GM12874 (cell line): ENCODE measurements around the gene CCDC28A.

Experiments
- TF ChIP-seq, protein P1 (sequence below): IDR thresholded peaks from 2 replicates; pipeline ENCODE4 v1.5.1; 2011; ENCODE audit warnings: low read depth, mild to moderate bottlenecking, control low read depth, low read length, moderate library complexity; ENCODE audit not compliant: insufficient read depth

Gene CCDC28A

DNA sequence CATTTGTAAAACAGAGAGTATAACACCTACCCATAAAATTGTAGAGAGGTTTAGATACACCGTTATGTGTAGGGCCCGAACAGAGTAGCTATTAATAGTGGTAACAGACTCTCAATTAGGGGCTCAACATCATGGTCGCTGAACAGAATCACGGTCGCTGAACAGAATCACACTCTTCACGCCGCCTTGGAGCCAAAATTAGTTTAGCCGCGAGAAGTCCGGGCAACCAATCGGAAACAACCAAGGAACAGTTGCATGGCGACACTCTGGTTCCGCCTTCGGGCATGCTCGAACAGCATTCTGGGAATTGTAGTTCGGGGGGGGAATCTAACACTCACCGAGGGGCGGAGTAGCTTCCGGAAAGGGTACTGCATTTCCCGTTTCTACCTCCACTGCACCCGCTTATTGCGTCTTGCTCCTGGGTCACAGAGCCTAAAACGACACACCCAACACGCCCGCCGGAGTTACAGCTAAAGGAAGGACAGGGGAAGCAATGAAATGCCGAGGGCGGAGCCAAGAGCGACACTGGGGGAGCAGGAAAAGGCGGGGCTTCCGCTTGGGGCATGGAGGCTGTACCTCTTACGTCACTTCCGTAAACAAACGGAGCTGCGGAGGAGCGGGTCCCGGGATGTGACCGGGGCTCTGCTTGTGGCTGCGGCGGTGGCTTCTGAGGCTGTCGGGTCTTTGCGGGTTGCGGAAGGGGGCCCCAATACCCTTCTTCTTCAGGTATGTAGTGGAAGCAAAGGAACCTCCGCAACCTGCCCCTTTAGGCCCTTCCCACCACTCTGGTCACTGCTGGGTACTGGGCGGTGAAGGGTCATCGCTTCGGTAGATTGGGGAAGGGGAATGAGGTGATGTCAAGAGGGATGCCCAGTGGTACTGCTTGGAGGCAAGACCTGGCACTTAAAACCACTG lies at the start of gene CCDC28A:
TSS of gene CCDC28A (plus strand) at position 593 of the 915 bp plus-strand sequence. CDS start 2,352 bp downstream, outside the sequence.
- TF ChIP-seq, protein P1, sequence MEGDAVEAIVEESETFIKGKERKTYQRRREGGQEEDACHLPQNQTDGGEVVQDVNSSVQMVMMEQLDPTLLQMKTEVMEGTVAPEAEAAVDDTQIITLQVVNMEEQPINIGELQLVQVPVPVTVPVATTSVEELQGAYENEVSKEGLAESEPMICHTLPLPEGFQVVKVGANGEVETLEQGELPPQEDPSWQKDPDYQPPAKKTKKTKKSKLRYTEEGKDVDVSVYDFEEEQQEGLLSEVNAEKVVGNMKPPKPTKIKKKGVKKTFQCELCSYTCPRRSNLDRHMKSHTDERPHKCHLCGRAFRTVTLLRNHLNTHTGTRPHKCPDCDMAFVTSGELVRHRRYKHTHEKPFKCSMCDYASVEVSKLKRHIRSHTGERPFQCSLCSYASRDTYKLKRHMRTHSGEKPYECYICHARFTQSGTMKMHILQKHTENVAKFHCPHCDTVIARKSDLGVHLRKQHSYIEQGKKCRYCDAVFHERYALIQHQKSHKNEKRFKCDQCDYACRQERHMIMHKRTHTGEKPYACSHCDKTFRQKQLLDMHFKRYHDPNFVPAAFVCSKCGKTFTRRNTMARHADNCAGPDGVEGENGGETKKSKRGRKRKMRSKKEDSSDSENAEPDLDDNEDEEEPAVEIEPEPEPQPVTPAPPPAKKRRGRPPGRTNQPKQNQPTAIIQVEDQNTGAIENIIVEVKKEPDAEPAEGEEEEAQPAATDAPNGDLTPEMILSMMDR = no peak

DNA sequence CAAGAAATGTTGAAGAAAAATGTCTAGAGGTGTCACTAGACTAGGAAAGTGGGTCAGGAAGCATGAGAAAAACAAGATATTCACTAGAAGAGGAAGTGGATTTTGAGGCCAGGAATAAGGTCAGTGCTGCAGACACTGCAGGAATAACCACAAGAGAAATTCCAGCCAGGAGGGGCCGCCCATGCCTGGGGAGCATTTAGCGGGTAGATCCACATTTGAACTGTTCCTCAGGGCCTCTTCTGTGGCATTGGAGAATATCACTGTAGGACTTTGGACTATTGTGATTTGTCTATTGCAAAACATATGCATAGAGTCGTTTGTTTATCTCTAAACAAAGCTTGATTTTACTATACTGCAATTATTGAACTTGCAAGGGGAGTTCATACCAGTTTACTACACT lies 49.6 kb upstream of the CCDC28A start:
- TF ChIP-seq, protein P1 = no peak

DNA sequence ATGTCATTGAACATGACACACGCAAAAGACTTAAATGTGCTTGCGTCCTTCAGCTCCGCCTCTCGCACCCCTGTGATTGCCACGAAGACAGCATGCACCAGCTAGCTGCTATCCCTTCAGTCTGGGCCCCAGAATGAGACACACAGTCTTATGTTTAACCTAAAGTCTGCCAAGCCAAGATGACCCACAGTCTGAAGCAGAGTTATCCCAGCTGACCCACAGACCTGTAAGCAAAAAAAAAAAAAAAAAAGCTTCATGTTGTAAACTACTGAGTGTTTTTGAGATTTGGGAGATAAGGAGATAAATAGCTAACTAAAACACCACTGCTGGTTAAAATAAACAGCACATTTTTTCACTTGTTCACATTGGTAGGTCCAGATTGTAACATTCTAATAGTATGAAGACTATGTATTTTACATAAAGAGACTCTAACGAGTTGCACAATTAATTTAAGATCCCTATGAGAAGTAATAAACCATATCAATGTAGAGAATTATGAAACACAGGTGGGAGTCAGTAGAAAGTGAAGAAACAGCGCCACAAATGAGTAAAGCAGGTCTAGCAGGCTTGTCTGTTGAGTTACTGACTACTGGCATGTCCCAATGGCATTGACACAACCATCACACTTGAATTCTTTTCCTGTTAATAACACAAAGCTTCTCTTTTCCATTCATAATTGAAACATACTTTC lies 47.4 kb upstream of the CCDC28A start:
- TF ChIP-seq, protein P1 = no peak

DNA sequence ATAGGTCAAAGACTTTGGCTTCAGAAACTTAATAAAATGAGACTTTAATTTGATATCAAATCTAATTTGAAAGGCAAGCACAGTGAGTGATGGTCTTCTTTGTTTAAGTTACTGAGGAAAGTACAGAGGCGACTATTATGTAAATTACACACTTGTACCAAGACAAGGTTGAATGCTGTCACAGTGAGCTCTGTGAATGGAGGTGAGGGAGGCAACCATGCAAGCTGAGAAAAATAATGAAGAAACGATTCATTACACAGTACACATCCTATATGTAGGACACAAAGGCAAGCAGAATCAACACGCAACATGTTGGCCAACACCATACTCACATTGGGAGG lies 46.8 kb upstream of the CCDC28A start:
- TF ChIP-seq, protein P1 = no peak

DNA sequence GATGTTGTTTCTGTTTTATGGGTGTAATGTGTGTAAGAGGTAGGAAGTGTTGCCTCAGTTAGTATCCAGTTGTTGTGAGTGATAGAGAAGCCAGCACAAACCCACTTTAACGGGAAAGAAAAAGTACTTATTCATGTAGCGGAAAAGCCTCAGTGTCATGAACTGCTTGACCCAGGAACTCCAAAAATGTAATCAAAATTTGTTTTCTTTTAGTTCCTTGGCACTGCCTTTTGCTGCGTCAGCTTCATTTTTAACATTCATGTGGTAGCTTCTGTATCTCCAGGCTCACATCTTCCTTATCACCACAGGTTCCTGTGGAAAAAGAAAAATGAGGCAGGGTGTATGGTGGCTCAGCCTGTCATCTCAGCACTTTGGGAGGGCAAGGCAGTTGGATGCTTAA lies 46.4 kb upstream of the CCDC28A start:
- TF ChIP-seq, protein P1 = no peak

DNA sequence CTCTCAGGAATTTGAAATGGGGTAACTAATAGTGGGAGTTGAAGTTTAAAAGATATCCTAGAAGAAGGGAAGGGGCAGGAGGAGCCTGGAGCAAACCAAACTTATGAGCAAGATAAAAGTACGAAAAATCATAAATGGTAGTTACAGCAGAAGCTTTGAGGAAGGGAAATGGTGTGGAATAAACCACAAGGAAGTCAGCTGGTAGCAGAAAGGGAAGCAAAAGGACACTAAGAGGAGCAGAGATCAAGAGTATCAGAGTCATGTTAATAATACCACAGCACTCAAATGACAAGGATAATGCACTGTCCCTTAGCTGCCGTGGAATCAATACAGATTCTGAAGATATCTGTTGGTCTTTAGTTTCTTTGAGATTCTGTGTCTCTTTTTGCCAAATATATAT lies 44.9 kb upstream of the CCDC28A start:
- TF ChIP-seq, protein P1 = no peak

DNA sequence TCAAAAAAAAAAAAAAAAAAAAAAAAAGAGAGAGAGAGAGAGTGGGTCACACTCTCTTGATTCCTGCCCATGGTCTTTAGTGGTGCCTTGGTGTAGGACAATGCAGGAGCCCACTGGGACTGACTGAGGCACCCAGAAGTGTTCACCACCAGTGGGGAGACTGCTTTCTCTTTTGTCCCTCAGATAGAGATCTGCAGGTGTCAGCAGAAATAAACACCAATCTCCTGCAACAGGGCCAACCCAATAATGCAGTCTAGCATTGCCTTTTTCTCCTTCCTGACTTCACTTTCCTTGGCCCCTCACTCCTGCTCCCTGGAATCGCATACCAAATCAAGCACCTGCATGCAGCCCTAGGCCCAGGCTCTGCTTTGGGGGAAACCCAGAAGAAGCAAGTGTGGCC lies 39.0 kb upstream of the CCDC28A start:
- TF ChIP-seq, protein P1 = no peak
